KMS-11 (cell line): Measurements from ENCODE around the gene SUMF2.
"Not testable (repeated sequence)": the region's sequence is repeated elsewhere in the genome, so short reads cannot be mapped to it uniquely, and the experiment has no call there.

ENCODE experiments used
- H2AFZ ChIP-seq: fragments of 200-600 bp; sonication (generic); 2 replicates; pipeline ENCODE4 v1.6.1; 2016; ENCODE audit warnings: antibody characterized with exemption, mixed run types, low read depth
- H3K27ac ChIP-seq: fragments of 200-600 bp; sonication (generic); 2 replicates; pipeline ENCODE4 v1.6.1; 2016; ENCODE audit warnings: mild to moderate bottlenecking, mixed run types
- H3K27me3 ChIP-seq: fragments of 200-600 bp; sonication (generic); 2 replicates; pipeline ENCODE4 v1.6.1; 2017; ENCODE audit warnings: mild to moderate bottlenecking, low read depth, mixed run types, moderate library complexity; ENCODE audit not compliant: insufficient read depth
- H3K36me3 ChIP-seq: fragments of 200-600 bp; sonication (generic); 2 replicates; pipeline ENCODE4 v1.6.1; 2017; ENCODE audit warnings: mild to moderate bottlenecking, mixed run types; ENCODE audit not compliant: insufficient read depth
- H3K4me1 ChIP-seq: fragments of 200-600 bp; sonication (generic); 2 replicates; pipeline ENCODE4 v1.6.1; 2016; ENCODE audit warnings: mild to moderate bottlenecking, low read depth, mixed run types; ENCODE audit not compliant: poor library complexity, severe bottlenecking
- H3K4me2 ChIP-seq: fragments of 200-600 bp; sonication (generic); 2 replicates; pipeline ENCODE4 v1.7.0; 2016; ENCODE audit warnings: mild to moderate bottlenecking, mixed run types
- H3K4me3 ChIP-seq: fragments of 200-600 bp; sonication (generic); IDR thresholded peaks from 2 replicates; pipeline ENCODE4 v1.6.1; 2017; ENCODE audit warnings: low read depth, low read length, mixed read lengths; ENCODE audit not compliant: insufficient read depth
- H3K79me2 ChIP-seq: fragments of 200-600 bp; sonication (generic); 2 replicates; pipeline ENCODE4 v1.6.1; 2016; ENCODE audit warnings: low read depth, mixed run types; ENCODE audit not compliant: insufficient read depth
- H3K9ac ChIP-seq: fragments of 200-600 bp; sonication (generic); 2 replicates; pipeline ENCODE4 v1.6.1; 2016; ENCODE audit warnings: mild to moderate bottlenecking, mixed run types
- H4K20me1 ChIP-seq: fragments of 200-600 bp; sonication (generic); 2 replicates; pipeline ENCODE4 v1.6.1; 2016; ENCODE audit warnings: mild to moderate bottlenecking, mixed run types; ENCODE audit not compliant: insufficient read depth
- TF ChIP-seq, protein P1 (sequence below): fragments of 200-600 bp; sonication (generic); conservative IDR thresholded peaks from 2 replicates; pipeline ENCODE4 v1.6.1; 2017; ENCODE audit warnings: low read depth, mild to moderate bottlenecking, antibody characterized with exemption, low read length, moderate library complexity, mixed read lengths

The SUMF2 gene

DNA sequence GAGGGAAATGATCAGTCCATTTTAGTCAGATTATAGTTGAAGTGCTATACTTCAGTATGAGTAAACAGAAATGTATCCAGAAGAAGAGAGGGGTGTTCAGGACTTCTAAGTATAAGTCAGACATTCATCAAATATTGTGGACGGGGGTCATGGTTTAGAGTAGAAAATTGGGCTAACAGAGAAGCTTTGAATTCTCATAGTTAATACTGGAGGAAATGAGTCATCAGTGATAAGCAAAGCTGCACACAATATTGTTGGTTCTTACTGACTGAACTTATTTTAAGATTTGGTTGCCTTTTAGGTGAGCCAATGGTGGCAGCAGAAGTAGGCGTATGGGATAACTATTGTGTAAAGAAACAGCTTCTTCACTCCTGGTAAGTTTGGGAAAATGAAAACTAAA is 1.7 kb upstream of the SUMF2 start:
- Histone ChIP-seq H3K27me3 (no peaks in the 10 kb centered on the region), H3K36me3 (peaks cover 25% of the 10 kb centered on the region; the same call in 1 of the 2 replicates), H4K20me1 (no peaks in the 10 kb centered on the region), H3K79me2 (peaks cover 23% of the 10 kb centered on the region; the same call in 1 of the 2 replicates), H3K4me3 (no peak overlapping the region), H2AFZ (no peak overlapping the region), H3K4me1 (peaks cover 56% of the 10 kb centered on the region), H3K4me2 (no peak overlapping the region), H3K27ac (peak overlapping the region; percentile 7; the same call in 1 of the 2 replicates), H3K9ac (no peak overlapping the region)
- TF ChIP-seq, protein P1, sequence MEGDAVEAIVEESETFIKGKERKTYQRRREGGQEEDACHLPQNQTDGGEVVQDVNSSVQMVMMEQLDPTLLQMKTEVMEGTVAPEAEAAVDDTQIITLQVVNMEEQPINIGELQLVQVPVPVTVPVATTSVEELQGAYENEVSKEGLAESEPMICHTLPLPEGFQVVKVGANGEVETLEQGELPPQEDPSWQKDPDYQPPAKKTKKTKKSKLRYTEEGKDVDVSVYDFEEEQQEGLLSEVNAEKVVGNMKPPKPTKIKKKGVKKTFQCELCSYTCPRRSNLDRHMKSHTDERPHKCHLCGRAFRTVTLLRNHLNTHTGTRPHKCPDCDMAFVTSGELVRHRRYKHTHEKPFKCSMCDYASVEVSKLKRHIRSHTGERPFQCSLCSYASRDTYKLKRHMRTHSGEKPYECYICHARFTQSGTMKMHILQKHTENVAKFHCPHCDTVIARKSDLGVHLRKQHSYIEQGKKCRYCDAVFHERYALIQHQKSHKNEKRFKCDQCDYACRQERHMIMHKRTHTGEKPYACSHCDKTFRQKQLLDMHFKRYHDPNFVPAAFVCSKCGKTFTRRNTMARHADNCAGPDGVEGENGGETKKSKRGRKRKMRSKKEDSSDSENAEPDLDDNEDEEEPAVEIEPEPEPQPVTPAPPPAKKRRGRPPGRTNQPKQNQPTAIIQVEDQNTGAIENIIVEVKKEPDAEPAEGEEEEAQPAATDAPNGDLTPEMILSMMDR = no peak

DNA sequence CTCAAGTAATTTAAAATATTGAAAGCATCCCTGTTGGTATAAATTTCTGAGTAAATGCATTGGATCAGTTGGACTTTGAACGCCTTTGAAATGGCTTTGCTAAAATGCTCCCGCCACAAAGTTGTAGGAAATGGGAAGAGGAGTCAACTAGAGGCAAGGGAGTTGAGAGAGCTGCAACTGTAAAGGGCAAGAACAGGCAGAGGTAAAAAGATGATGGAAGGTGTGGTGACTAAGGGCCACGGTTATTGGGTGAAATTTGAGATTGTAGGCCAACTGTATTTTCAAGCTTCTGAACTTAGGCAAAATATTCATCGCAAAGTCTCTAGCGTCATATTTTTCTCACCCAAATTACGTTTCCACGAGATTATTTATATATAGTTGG is 595 bp upstream of the SUMF2 start:
- H3K27ac ChIP-seq = peak overlapping the region; percentile 90
- H3K36me3 ChIP-seq = peaks cover 25% of the 10 kb centered on the region; the same call in 1 of the 2 replicates
- H3K79me2 ChIP-seq = peaks cover 27% of the 10 kb centered on the region; the same call in 1 of the 2 replicates
- H3K4me3 ChIP-seq = no peak overlapping the region
- TF ChIP-seq, protein P1 = no peak
- H3K4me2 ChIP-seq = peak overlapping the region; percentile 38
- peaks cover 56% of the 10 kb centered on the region for H3K4me1 ChIP-seq
- H3K27me3 ChIP-seq = no peaks in the 10 kb centered on the region
- no peaks in the 10 kb centered on the region for H4K20me1 ChIP-seq
- peak overlapping the region; percentile 70; the same call in 1 of the 2 replicates for H2AFZ ChIP-seq
- H3K9ac ChIP-seq = no peak overlapping the region

DNA sequence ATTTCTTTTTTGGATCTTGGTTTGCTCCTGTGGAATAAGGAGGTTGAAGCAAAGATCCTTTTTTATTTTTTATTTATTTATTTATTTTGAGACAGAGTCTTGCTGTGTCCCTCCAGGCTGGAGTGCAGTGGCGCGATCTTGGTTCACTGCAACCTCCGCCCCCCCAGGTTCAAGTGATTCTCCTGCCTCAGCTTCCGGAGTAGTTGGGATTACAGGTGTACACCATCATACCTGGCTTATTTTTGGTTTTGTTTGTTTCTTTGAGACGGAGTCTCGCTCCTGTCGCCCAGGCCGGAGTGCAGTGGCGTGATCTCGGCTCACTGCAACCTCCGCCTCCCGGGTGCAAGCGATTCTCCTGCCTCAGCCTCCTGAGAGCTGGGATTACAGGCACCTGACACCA is 2.3 kb downstream of the SUMF2 start:
- peaks cover 20% of the 10 kb centered on the region; the same call in 1 of the 2 replicates for H3K79me2 ChIP-seq
- not testable (repeated sequence) for H3K9ac ChIP-seq, H3K4me3 ChIP-seq, H2AFZ ChIP-seq, H3K4me2 ChIP-seq, H3K27me3 ChIP-seq, H3K27ac ChIP-seq, H3K36me3 ChIP-seq, H4K20me1 ChIP-seq
- H3K4me1 ChIP-seq = peaks cover 32% of the 10 kb centered on the region

DNA sequence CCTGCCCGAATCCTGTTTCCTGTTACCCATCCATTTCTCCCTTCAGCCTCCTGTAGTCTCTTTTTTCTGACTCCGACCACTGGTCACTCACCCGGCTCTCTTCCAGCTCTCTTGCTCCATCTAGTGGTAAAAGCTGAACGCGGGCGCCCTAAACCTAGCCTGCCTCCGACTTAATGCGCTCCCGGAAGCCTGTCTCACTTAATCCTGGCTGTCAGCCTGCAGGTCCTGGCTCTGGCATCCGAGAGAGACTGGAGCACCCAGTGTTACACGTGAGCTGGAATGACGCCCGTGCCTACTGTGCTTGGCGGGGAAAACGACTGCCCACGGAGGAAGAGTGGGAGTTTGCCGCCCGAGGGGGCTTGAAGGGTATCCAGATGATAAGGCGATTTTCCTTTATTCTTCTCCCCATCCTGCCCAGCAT is 10.3 kb downstream of the SUMF2 start:
- Histone ChIP-seq H3K4me1 (peaks cover 3% of the 10 kb centered on the region), H3K4me3 (no peak overlapping the region), H4K20me1 (no peaks in the 10 kb centered on the region), H3K79me2 (no peaks in the 10 kb centered on the region), H3K9ac (no peak overlapping the region), H3K4me2 (no peak overlapping the region), H2AFZ (no peak overlapping the region), H3K27ac (no peak overlapping the region), H3K27me3 (no peaks in the 10 kb centered on the region), H3K36me3 (no peaks in the 10 kb centered on the region)
- TF ChIP-seq, protein P1 = peak; percentile 76

DNA sequence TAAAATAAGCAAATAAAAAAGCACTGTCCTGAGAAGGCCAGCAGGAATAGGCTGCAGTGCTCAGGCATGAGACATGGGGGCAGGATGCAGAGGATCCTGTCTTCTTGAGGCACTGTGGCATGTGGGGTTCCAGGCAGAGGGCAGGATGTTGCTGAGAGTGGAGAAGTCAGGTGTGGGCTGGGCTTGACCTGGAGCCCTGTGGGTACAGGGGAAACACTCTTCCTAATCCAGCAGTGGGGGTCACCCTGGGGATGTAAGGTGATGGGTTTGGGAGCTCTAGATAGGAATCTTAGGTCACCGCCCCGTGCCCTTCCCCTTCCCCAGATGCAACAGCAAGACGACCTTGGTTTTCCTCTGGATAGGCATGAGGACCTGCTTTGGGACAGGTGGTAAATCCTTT is 13.6 kb downstream of the SUMF2 start:
- Histone ChIP-seq H3K4me1 (peaks cover 5% of the 10 kb centered on the region), H3K27ac (no peak overlapping the region)
- TF ChIP-seq, protein P1 = no peak

More for the DNA sequence above, 13.6 kb downstream of the SUMF2 start:
- H3K27me3 ChIP-seq = no peaks in the 10 kb centered on the region
- H3K9ac ChIP-seq = no peak overlapping the region
- H3K4me3 ChIP-seq = no peak overlapping the region
- H3K4me2 ChIP-seq = no peak overlapping the region
- no peaks in the 10 kb centered on the region for H3K36me3 ChIP-seq
- no peaks in the 10 kb centered on the region for H3K79me2 ChIP-seq
- no peak overlapping the region for H2AFZ ChIP-seq
- no peaks in the 10 kb centered on the region for H4K20me1 ChIP-seq
